GM12878 (cell line): ENCODE measurements around the gene HOOK1. TPM values are rescaled to one million over a fixed set of nuclear protein-coding genes. Genes with fewer than 3 reads are reported as not detected.

Experiments used
- ATAC-seq: fragments of 200-7000 bp; cut with Tn5 transposase; 3 replicates; pipeline ENCODE4 v1.9.1; 2020; ENCODE audit warnings: mild to moderate bottlenecking, moderate library complexity
- BruUV-seq: library from RNA; stranded (reverse); fragments of 400-500 nt; replicated peaks from 2 replicates; lab custom pipeline; 2021; lab: Mats Ljungman, UMichigan
- CTCF ChIA-PET: fragments of 300-600 bp; sonication (Branson Sonifier 250); formaldehyde crosslinking; extraction: SDS; loops from one replicate; lab custom pipeline; 2021; ENCODE audit warnings: inconsistent platforms; lab: Yijun Ruan, JAX
- POLR2A ChIA-PET: fragments of 350-600 bp; formaldehyde crosslinking; extraction: SDS; loops from one replicate; lab custom pipeline; 2021; ENCODE audit warnings: inconsistent platforms; lab: Charles Lee
- RAD21 ChIA-PET: fragments of 300-600 bp; sonication (Branson Sonifier 250); formaldehyde crosslinking; loops from one replicate; lab custom pipeline; 2023; ENCODE audit warnings: antibody characterized with exemption; ENCODE audit not compliant: unreplicated experiment; lab: Charles Lee
- SMC1A ChIA-PET: fragments of 300-600 bp; sonication (Branson Sonifier 250); formaldehyde crosslinking; loops from one replicate; lab custom pipeline; 2023; ENCODE audit not compliant: unreplicated experiment, uncharacterized antibody; lab: Charles Lee
- DNase-seq: peaks from one replicate; pipeline ENCODE4 v3.0.0-alpha.2; 2011; ENCODE audit warnings: low read depth, low spot score
- FAIRE-seq: peaks from 3 replicates; lab custom pipeline; 2011; peaks lifted over from hg19 to GRCh38; lab: Jason Lieb, UNC
- H2AFZ ChIP-seq: 2 replicates; pipeline ENCODE4 v1.6.0; 2011; ENCODE audit warnings: low read depth, low read length, control low read depth; ENCODE audit not compliant: control insufficient read depth
- H3K27ac ChIP-seq: 2 replicates; pipeline ENCODE4 v1.5.1; 2011; ENCODE audit warnings: control low read depth; ENCODE audit not compliant: control insufficient read depth, insufficient read depth
- H3K27me3 ChIP-seq, 2 experiments: replicated peaks in 1 of 2; 2 replicates each; pipeline versions ENCODE4 v1.6.0 to v1.6.1; 2011; ENCODE audit warnings: low read length in 1 of 2; ENCODE audit not compliant: control insufficient read depth in 2 of 2, insufficient read depth in 2 of 2
- H3K36me3 ChIP-seq, 2 experiments: 2 replicates each; pipeline ENCODE4 v1.5.1; 2011; ENCODE audit warnings: low read length in 1 of 2; ENCODE audit not compliant: control insufficient read depth in 2 of 2, insufficient read depth in 2 of 2
- H3K4me1 ChIP-seq: 2 replicates; pipeline ENCODE4 v1.6.1; 2011; ENCODE audit warnings: mild to moderate bottlenecking, low read length, moderate library complexity, mixed read lengths; ENCODE audit not compliant: control insufficient read depth, insufficient read depth
- H3K4me2 ChIP-seq: 2 replicates; pipeline ENCODE4 v1.6.0; 2011; ENCODE audit warnings: control low read depth; ENCODE audit not compliant: control insufficient read depth, insufficient read depth
- H3K4me3 ChIP-seq: fragments of 200-600 bp; sonication (generic); 2 replicates; pipeline ENCODE4 v1.5.1; 2016
- H3K79me2 ChIP-seq: 2 replicates; pipeline ENCODE4 v1.6.0; 2011; ENCODE audit warnings: low read length; ENCODE audit not compliant: control insufficient read depth, insufficient read depth
- H3K9ac ChIP-seq: 2 replicates; pipeline ENCODE4 v1.8.0; 2011; ENCODE audit warnings: low read length, control low read depth, mixed read lengths; ENCODE audit not compliant: control insufficient read depth, insufficient read depth
- H3K9me3 ChIP-seq: replicated peaks from 3 replicates; pipeline ENCODE4 v1.5.1; 2011; ENCODE audit warnings: mild to moderate bottlenecking, low read length; ENCODE audit not compliant: control insufficient read depth, insufficient read depth
- H4K20me1 ChIP-seq: 2 replicates; pipeline ENCODE4 v1.6.0; 2011; ENCODE audit not compliant: control insufficient read depth, insufficient read depth
- BACH1 ChIP-seq: fragments of 450-650 bp; IDR thresholded peaks from 2 replicates; pipeline ENCODE4 v1.6.1; 2017; ENCODE audit warnings: mild to moderate bottlenecking, borderline replicate concordance
- CEBPB ChIP-seq, 2 experiments: fragments of 150-350 bp in 1 of 2; IDR thresholded peaks; 2 replicates each; pipeline ENCODE4 v1.6.1; 2012 to 2014; ENCODE audit warnings: low read depth in 2 of 2, low read length in 2 of 2, borderline replicate concordance in 1 of 2, inconsistent platforms in 1 of 2
- ESRRA ChIP-seq: IDR thresholded peaks from 2 replicates; pipeline ENCODE4 v1.6.1; 2012; ENCODE audit warnings: mild to moderate bottlenecking, low read length, improper control_type of control experiment
- IRF4 ChIP-seq: IDR thresholded peaks from 2 replicates; pipeline ENCODE4 v1.6.1; 2011; ENCODE audit warnings: low read depth, low read length
- NFIC ChIP-seq: IDR thresholded peaks from 2 replicates; pipeline ENCODE4 v1.6.1; 2012; ENCODE audit warnings: low read depth, mild to moderate bottlenecking, inconsistent platforms, low read length, moderate library complexity
- NFYA ChIP-seq: IDR thresholded peaks from 2 replicates; pipeline ENCODE4 v1.6.1; 2011; ENCODE audit warnings: low read depth, mild to moderate bottlenecking, low read length, improper control_type of control experiment, borderline replicate concordance
- SMARCA5 ChIP-seq: fragments of 450-650 bp; IDR thresholded peaks from 2 replicates; pipeline ENCODE4 v1.6.1; 2017; ENCODE audit warnings: mild to moderate bottlenecking
- ZNF274 ChIP-seq: IDR thresholded peaks from one replicate; pipeline ENCODE4 v1.8.0; 2011; ENCODE audit not compliant: insufficient read length, insufficient read depth
- ZNF384 ChIP-seq: IDR thresholded peaks from 2 replicates; pipeline ENCODE4 v1.6.1; 2012; ENCODE audit warnings: low read depth, mild to moderate bottlenecking, low read length, improper control_type of control experiment, borderline replicate concordance
- WGBS: methylation state at CpG from one replicate; pipeline ENCODE4 v1.1.6; 2016; ENCODE audit warnings: low lambda C conversion rate; ENCODE audit not compliant: insufficient replicate concordance, insufficient coverage; ENCODE audit errors: missing lambda C conversion rate; 5-methylcytosine and 5-hydroxymethylcytosine counted together
- in situ Hi-C: fragments of 300-500 bp; cut with MboI; formaldehyde crosslinking; loops from 9 replicates; pipeline ENCODE4 v1.14.3; 2018; ENCODE audit warnings: mixed read lengths
- intact Hi-C: fragments of 100-400 bp; cut with micrococcal nuclease; formaldehyde crosslinking; loops from one replicate; pipeline ENCODE4 v1.14.2; 2022; ENCODE audit not compliant: unreplicated experiment
- polyA plus RNA-seq, 11 experiments: library from polyadenylated mRNA; depleted of rRNA in 4 of 11; unstranded in 6 of 11; stranded (reverse) in 5 of 11; fragments of >200 nt; fragmentation: Nextera tagmentation in 4 of 11; fragmentation: Illumina TruSeq in 1 of 11; extraction: Ambion mirVana in 4 of 11; extraction: Trizol in 1 of 11; gene quantifications; 1 replicate in 1 of 11; 2 replicates in 10 of 11; pipeline versions ENCODE4 v1.2.1 to v1.2.3, GENCODE V29; 2011 to 2016; ENCODE audit warnings: inconsistent platforms in 2 of 11, missing spikeins in 2 of 11, low read depth in 1 of 11
- total RNA-seq, 4 experiments: library from RNA; depleted of rRNA in 3 of 4; stranded (reverse); fragments of >200 nt in 3 of 4; fragmentation: Illumina TruSeq in 1 of 4; extraction: Trizol in 1 of 4; gene quantifications; 2 replicates each; pipeline versions ENCODE4 v1.2.1 to v1.2.3, GENCODE V29; 2013 to 2021
- TF ChIP-seq, protein P1 (sequence below): IDR thresholded peaks from 2 replicates; pipeline ENCODE4 v1.6.1; 2011; ENCODE audit warnings: borderline replicate concordance, low read depth, mild to moderate bottlenecking, moderate library complexity, mixed read lengths, low read length; ENCODE audit not compliant: insufficient read depth; ENCODE audit errors: extremely low read length
- TF ChIP-seq, protein P2 (sequence below): IDR thresholded peaks from 2 replicates; pipeline ENCODE4 v1.6.1; 2012; ENCODE audit warnings: improper control_type of control experiment, low read depth, low read length; ENCODE audit not compliant: insufficient replicate concordance
- TF ChIP-seq, protein P3 (sequence below): IDR thresholded peaks from 2 replicates; pipeline ENCODE4 v1.6.1; 2011; ENCODE audit warnings: borderline replicate concordance, low read depth, mild to moderate bottlenecking, moderate library complexity, low read length; ENCODE audit not compliant: insufficient read depth, poor library complexity, severe bottlenecking

HOOK1 gene
- total and polyA plus RNA-seq, 10 of the 15 experiments (the other 5 are each of a cell fraction or from before 2014, with no cell fraction given), result 1.4 to 15.4 (median 3.7) TPM

DNA sequence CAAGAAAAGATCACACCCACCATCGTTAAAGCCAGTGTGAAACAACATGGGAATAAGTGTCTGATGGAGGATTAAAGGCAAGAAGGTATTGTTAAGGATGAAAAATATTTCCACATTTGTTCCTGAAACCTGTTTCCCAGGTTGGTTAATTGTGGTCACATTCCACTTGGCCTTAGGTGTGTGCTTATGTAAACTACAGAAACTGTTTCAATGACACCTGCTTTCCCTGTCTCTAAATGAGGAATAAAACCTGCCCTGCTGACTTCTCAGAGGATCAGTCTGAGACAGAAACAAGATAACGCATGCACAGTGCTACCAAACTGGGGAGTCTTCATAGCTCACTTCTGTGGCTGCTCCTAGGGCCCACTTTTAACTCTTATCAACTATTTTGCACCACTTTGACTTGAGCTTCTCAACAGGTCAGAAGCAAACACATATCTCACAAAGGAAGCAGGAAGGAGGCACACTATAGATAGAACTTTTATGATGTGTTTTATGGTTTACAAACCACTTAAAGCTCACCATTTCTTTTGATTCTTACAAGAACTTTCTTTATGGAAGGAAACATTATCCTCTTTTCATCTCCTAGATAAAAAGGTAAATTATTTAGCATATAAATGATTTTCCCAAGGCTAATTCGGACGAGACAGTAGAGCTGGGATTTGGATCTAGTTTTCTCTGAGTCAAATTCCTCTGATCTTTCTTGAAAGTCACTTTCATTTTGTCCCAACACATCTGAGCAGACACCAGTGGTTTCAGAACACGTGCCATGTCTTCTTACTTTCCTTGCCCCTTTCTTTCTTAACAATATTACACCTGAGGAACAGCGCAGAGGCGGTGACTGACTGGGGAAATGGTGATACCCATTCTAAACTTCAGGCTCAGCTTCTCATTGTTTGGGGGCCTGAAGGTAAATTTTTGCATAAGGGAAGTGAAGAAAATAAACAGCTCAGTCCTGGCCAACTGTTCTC is 78.4 kb downstream of the HOOK1 start:
- Histone ChIP-seq H3K79me2 (no peaks in the 10 kb centered on the region), H3K27me3 (no peaks in the 10 kb centered on the region), H3K4me1 (no peaks in the 10 kb centered on the region), H3K9me3 (no peaks in the 10 kb centered on the region; the same call in 2 of the 3 replicates), H3K4me2 (no peak overlapping the region), H3K36me3 (no peaks in the 10 kb centered on the region), H3K27ac (no peak overlapping the region), H2AFZ (no peak overlapping the region), H3K4me3 (no peak overlapping the region), H4K20me1 (no peaks in the 10 kb centered on the region), H3K9ac (no peak overlapping the region)
- ChIA-PET POLR2A (no interaction called here), RAD21 (interaction anchor here (1.1 kb wide), 1 partner anchor 54 kb away, joined by 3 read pairs; no protein-coding TSS in a partner anchor), SMC1A (interaction anchor here (1.0 to 1.4 kb wide), 2 partner anchors 50 to 54 kb away, joined by 4 read pairs; no protein-coding TSS in a partner anchor), CTCF (interaction anchor here (0.5 to 1.5 kb wide), 6 partner anchors 9 to 873 kb away, joined by 3 to 8 read pairs (median 3); no protein-coding TSS in a partner anchor)
- no TSS peak for BruUV-seq
- no peak for ATAC-seq
- no peak for FAIRE-seq
- in situ Hi-C loops, result no loop called here
- WGBS, result 60% methylated on average over 7 of the region's 7 CpGs
- intact Hi-C loops, result no loop called here
- no peak for DNase-seq
- TF ChIP-seq, protein P1, sequence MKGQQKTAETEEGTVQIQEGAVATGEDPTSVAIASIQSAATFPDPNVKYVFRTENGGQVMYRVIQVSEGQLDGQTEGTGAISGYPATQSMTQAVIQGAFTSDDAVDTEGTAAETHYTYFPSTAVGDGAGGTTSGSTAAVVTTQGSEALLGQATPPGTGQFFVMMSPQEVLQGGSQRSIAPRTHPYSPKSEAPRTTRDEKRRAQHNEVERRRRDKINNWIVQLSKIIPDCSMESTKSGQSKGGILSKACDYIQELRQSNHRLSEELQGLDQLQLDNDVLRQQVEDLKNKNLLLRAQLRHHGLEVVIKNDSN, result no peak
- TF ChIP-seq CEBPB (IDR thresholded peaks at IDR 0.05; ENCODE audit: borderline replicate concordance in 1 of 2, low read depth in 2 of 2, low read length in 2 of 2) (no peak), ZNF274 (no peak), ZNF384 (no peak), ESRRA (no peak), IRF4 (no peak), BACH1 (no peak), NFYA (no peak), NFIC (no peak), SMARCA5 (no peak)
- TF ChIP-seq, protein P2, sequence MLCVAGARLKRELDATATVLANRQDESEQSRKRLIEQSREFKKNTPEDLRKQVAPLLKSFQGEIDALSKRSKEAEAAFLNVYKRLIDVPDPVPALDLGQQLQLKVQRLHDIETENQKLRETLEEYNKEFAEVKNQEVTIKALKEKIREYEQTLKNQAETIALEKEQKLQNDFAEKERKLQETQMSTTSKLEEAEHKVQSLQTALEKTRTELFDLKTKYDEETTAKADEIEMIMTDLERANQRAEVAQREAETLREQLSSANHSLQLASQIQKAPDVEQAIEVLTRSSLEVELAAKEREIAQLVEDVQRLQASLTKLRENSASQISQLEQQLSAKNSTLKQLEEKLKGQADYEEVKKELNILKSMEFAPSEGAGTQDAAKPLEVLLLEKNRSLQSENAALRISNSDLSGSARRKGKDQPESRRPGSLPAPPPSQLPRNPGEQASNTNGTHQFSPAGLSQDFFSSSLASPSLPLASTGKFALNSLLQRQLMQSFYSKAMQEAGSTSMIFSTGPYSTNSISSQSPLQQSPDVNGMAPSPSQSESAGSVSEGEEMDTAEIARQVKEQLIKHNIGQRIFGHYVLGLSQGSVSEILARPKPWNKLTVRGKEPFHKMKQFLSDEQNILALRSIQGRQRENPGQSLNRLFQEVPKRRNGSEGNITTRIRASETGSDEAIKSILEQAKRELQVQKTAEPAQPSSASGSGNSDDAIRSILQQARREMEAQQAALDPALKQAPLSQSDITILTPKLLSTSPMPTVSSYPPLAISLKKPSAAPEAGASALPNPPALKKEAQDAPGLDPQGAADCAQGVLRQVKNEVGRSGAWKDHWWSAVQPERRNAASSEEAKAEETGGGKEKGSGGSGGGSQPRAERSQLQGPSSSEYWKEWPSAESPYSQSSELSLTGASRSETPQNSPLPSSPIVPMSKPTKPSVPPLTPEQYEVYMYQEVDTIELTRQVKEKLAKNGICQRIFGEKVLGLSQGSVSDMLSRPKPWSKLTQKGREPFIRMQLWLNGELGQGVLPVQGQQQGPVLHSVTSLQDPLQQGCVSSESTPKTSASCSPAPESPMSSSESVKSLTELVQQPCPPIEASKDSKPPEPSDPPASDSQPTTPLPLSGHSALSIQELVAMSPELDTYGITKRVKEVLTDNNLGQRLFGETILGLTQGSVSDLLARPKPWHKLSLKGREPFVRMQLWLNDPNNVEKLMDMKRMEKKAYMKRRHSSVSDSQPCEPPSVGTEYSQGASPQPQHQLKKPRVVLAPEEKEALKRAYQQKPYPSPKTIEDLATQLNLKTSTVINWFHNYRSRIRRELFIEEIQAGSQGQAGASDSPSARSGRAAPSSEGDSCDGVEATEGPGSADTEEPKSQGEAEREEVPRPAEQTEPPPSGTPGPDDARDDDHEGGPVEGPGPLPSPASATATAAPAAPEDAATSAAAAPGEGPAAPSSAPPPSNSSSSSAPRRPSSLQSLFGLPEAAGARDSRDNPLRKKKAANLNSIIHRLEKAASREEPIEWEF, result no peak
- TF ChIP-seq, protein P3, sequence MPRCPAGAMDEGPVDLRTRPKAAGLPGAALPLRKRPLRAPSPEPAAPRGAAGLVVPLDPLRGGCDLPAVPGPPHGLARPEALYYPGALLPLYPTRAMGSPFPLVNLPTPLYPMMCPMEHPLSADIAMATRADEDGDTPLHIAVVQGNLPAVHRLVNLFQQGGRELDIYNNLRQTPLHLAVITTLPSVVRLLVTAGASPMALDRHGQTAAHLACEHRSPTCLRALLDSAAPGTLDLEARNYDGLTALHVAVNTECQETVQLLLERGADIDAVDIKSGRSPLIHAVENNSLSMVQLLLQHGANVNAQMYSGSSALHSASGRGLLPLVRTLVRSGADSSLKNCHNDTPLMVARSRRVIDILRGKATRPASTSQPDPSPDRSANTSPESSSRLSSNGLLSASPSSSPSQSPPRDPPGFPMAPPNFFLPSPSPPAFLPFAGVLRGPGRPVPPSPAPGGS, result no peak
